Measurements from ENCODE around the gene CPLX1.

Gene CPLX1

DNA sequence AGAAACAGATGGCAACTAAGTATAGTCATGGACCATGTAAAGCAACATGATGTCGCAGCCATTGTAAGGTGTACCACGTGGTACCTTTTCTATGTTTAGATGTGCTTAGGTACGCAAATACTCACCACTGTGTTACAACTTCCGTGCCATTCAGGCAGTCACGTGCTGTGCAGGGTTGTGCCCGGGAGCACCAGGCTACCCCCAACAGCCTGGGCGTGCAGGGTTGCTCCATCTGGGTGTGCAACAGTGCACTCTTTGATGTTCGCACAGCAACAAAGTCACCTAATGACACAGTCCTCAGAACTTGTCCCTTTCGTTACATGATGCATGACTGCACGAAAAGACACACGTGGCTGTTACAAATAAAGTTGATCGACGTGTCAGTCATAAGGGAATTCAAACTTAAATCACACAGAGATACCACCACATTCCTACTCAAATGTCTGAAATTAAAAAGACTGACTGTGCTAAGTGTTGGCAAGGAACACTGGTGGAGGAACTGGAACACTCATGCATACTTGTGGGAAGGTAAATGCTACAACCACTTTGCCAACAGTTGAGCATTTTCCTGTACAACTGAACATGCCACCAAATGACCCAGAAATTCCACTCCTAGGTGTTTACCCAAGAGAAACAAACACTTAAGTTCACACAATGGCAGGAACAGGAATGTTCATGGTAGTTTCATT, 24.3 kb downstream of the CPLX1 start:
- DNase-seq (ENCODE audit: low read depth) = no peak
- H3K4me3 ChIP-seq (ENCODE audit: low read depth, low read length) = no peak overlapping the region

DNA sequence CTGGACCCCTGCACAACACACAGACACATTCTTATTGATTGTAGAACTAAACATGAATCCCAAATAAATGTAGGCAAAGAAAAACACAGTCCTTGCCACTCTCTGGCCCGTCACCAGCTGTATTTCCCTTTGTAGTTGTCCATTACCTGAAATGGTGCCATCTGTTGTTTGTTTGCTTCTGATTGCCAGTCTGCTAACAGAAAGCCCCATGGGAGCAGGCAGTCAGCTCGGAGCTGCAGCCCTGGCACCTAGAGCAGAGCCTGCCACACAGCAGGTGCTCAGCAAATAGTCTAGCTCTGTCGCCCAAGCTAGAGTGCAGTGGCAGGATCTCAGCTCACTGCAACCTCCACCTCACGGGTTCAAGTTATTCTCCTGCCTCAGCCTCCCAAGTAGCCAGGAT, 28.9 kb downstream of the CPLX1 start:
- no peak for DNase-seq (ENCODE audit: low read depth)
- H3K4me3 ChIP-seq (ENCODE audit: low read depth, low read length) = no peak overlapping the region

DNA sequence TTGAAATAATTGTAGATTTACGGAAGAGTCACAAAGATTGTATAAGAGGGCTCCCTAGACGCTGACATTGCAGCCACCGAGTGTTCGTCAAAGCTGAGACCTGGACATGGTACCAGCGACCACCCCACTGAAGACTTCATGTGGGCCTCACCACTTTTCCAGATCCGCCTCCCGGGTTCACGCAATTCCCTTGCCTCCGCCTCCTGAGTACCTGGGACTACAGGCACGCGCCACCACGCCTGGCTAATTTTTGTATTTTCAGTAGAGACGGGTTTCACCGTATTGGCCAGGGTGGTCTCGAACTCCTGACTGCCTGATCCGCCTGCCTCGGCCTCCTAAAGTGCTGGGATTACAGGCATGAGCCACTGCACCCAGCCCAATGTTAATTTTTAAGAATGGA, 29.7 kb downstream of the CPLX1 start:
- DNase-seq (ENCODE audit: low read depth) = no peak
- H3K4me3 ChIP-seq (ENCODE audit: low read depth, low read length) = no peak overlapping the region

DNA sequence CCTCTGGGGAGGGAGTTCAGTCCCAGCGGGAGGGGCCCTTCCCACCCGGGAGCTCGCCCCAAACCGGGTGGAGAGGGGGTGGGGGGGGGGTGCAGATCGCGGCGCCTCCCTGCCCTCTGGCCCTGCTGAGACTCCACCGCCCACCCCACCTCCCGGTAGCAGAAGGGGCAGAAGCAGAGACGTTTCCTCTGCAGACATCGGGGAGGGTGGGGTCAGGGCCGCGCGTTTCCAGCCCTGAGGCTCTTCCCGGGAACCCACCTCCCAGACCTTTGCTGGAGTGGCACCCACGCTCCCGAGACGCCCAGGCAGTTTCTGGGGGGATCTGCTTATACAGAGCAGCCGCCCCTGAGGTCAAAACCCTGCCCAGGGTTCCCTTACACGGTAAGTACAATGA, 30.2 kb downstream of the CPLX1 start:
- no peak for DNase-seq (ENCODE audit: low read depth)
- no peak overlapping the region for H3K4me3 ChIP-seq (ENCODE audit: low read depth, low read length)

DNA sequence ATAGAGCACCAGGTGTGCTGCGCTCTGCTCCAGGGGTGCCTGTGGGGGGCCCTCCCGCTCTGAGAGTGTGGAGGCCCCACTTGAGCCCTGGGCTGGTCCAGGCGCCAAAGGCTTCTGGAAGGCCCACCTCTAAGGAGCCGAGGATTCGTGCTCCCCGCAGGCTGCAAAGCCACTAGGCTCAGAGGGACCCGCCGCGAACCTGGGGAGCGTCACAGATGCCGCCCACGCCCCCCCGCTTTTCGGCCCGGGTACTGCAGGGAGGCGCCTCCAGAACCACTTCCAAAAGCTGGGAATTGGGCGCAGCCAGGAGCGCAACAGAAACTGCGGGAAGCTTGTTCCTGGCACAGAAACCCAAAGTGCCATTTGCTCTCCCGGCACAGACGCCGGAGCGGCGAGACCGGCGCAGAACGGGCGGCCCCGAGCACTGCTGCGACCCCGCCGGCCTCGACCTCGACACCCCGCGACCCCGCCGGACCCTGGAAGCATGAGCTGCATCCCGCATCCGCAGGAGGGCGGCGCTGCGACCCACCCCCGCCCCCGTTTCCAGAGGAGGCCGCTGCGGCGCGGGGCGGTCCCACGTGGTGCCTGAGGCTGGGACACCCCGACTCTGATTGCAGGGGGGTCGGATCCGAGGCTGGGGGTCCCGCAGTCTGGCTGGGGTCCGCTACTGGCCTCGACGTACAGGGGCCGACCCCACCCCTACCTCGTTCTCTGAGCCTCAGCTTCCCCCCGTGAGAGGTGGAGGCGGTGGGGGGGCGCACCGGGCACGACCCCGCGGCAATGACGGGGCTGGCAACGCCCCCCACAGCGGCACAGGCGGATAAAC, 30.8 kb downstream of the CPLX1 start:
- H3K4me3 ChIP-seq (ENCODE audit: low read depth, low read length) = no peak overlapping the region
- no peak for DNase-seq (ENCODE audit: low read depth)

DNA sequence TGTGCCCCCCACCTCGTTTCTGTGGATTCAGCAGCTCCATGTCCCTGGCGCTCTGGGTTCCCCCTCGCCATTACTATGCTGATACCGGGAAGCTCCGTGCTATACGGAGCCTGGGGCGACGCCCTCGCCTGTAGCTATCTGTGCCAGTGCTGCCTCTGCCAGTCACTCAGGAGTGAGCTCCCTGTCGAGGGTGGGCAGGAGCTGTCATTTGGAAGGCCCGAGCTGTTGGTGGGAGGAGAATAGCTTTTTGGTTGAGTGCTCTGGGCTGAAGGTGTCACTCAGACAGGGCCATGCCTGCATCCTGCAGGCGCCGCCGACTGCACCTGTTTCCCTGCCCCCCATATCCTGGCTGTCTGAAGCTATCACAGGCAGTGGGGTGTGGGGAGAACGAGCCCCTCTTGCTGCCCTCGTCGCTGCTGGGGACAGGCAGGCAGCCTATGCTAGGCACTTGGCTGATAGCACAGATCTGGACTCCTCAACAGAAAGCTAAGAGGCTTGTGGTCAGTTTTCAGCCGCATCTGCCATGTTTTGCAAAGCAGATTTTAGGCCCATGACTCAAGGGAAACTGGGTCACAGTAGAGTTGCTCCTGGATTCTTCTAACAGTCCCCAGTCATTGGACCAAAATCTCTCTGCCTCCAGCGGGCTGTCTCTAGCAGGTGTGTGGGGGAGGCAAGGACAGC, 31.8 kb downstream of the CPLX1 start:
- DNase-seq (ENCODE audit: low read depth) = no peak
- H3K4me3 ChIP-seq (ENCODE audit: low read depth, low read length) = no peak overlapping the region

DNA sequence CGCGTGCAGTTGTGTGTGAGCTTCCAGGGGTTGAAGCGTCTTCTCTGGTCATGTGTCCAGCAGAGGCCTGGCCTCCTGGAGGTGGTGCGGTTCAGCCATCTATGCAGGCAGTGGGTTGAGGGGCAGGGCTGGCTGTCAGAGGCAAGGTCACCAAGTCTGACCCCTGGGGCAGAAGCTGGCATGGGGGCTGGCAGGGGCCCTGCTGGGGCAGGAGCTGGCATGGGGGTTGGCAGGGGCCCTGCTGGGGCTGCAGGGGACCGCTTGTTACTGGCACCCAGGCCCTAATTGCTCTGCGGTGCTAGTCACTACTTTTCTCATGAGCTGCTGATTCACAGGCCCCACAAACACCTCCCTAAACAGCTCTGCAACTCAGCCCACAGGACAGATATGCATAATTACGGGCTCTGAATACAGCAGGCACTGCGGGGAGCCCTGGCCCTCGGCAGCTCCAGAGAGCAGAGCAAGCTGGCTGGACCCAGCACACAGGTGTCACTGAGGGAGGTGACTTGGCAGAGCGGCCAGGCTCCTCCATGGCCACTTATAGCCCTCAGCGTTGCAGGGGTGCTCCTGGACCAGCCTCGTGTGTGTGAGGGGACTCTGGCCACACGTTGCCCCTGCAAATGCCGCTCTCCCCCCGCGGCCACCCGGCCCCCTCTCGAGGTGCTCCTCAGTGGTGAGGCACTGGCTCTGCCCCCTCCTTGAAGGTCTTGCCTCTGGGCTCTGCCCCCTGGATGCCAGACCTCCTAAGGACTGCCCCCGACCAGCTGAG, 32.7 kb downstream of the CPLX1 start:
- H3K4me3 ChIP-seq (ENCODE audit: low read depth, low read length) = no peak overlapping the region
- no peak for DNase-seq (ENCODE audit: low read depth)

DNA sequence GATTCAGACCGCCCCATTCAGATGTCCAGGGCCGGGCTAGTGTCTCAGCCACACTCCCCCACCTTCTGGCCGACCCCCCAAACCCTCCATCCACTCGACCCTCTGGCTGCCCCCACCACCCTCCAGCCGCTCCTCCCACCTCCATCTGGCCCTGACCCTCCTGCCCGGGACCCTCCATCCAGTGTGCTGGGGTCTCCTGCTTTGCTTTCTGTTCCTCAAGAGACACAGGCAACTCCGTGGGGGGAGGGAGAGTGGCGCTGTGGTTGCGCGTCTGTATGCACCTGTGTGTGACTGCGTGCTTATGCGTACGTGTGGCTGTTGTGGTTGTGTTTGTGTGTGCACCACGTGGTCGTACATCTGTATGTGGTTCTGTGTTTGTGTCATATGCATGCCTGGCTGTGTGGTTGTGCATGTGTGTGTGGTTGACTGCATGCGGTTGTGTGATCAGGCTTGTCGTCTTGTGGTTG, 33.3 kb downstream of the CPLX1 start:
- no peak for DNase-seq (ENCODE audit: low read depth)
- H3K4me3 ChIP-seq (ENCODE audit: low read depth, low read length) = no peak overlapping the region

DNA sequence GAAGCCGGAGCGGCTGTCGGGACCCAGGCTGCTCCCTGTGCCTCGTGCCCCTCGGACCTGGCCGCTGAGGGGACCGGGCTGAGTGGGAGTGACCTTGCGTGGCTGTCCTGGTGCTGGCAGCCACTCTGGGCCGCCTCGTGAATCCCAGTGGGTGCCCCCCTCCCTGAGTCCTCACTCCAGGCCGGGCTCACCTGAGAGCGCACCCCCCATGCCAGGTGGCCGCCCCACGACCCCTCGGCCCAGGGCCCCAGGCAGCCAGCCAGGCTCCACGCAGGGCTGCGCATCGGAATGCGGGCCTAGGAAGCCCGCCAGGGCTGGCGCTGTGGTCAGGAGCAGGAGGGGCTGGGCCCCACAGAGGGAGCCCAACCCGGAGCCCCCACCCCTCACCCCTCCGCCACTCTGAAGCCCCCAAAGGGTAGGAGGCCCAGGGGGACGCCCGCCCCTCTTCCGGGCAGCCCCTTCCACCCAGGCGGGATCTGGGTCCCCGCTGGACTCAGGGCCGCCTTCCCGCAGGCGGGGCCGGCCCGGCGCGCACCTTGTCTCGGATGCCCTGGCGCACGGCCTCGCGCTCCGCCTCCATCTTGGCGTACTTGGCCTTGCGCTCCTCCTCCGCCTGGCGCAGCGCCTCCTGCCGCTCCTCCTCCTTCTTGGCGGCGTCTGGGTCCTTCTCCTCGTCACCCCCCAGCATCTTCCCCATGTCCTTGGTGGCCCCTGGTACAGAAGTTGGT, 33.9 kb downstream of the CPLX1 start:
- H3K4me3 ChIP-seq (ENCODE audit: low read depth, low read length) = no peak overlapping the region
- no peak for DNase-seq (ENCODE audit: low read depth)

DNA sequence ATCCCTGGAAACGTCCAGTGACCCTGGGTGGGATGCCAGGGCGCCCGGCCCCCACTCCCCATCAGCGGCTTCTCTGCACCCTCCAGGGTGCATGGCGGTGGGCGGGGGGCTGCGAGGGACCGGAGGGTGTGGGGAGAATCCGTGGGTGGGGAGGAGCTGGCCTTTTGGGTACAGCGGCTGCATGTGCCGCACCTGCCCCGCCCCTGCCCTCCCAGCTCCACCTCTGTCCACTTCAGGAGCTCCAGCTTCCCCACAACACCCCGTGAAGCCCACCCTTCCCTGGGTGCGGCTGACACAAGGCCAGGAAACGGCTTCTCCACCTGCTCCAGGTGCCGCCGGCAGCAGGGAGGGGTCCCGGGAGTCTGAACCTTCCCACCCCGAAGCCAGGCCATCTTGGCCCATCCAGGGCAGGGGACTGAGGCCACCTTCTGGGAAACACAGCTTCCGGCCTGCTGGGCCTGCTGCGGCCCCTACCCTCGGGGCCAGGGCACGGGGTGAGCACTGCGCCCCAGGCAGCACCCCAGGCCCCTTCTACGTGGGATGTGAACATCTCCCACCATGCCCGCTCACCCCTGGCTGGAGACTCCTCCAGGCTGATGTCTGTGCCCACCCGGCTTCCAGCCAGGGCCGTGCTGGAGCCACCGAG, 34.6 kb downstream of the CPLX1 start:
- DNase-seq (ENCODE audit: low read depth) = no peak
- no peak overlapping the region for H3K4me3 ChIP-seq (ENCODE audit: low read depth, low read length)

DNA sequence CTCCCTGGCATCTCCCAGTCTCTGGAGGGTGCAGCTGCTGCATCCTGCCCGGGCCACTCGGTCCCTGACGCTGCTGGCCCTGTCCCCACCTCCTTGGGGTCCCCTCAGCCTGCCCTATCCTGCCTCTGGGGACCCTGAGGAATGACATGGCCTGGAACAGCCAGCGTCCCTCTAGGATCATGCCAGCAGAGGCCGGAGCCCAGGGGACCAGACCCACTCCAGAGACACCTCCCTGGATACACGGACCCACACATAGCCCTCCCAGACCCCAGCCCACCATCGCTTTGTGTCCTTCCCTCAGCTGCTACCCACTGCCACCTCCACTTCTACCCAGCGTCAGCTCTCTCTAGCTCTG, 35.5 kb downstream of the CPLX1 start:
- H3K4me3 ChIP-seq (ENCODE audit: low read depth, low read length) = no peak overlapping the region
- DNase-seq (ENCODE audit: low read depth) = no peak

DNA sequence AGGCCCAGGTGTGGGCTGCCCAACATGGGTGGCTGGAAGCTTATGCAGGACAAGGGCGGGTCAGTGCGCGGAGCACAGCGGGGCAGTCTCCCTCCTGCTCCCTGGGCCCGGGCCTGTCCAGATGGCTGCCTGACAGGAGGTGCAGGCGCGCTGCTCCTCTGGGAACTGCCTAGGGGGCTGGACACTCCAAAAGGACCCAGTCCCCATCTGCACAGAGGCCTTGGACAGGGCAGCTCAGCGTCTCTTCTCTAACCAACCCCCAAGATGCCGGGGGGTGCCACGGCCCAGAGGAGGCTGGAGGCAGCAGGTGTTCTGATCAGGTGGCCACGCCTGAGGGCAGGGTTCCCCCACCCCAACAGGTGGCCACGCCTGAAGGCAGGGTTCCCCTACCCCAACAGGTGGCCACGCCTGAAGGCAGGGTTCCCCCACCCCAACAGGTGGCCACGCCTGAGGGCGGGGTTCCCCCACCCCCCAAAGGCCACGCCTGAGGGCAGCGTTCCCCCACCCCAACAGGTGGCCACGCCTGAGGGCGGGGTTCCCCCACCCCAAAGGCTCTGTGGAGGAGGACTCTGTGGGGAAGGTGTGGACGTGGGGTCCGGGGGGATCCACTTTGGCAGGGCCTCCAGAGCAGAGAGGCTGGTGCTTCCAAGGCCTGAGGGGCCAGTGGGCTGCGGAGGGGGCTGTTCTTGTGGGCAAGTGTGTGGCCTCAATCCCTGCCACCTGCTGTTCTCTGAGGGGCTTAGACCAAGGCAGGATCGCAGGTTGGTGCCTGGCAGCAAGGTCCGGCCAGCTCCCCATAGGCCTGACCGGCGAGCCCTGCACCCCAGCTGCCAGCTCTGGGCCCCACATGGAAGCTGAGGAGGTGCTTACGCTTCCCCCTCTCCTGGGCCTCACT, 36.1 kb downstream of the CPLX1 start:
- no peak overlapping the region for H3K4me3 ChIP-seq (ENCODE audit: low read depth, low read length)
- no peak for DNase-seq (ENCODE audit: low read depth)

DNA sequence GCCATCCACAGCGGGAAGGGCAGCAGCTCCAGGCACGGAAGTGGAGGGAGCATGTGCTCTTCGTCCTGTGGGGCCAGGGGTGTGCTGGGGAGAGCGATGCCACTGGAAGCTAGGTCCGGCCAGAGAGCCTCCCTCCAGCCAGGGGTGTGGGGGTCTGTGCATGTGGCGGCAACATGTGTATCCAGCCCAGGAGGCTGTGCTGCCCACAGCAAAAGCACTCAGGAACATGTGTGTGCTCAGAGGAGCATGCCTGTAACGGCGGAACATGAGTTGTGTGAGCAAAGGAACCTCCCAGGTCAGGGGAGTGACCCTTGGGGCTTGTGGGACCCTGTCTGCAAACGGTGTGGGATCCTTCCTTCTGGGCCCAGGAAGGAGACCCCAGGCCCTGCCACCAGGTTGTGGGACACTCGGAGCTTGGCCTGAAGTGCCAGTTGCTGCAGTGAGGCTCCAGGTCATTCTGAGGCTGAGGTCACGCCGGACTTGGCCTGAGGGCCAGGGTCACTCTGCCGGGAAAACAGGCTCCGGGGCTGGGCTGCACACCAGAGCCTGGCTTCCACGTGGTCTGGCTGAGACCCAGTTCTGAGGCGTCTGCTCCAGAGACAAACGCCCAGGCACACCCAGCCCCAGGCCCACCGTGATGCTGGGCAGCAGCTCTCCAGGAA, 37.2 kb downstream of the CPLX1 start:
- no peak overlapping the region for H3K4me3 ChIP-seq (ENCODE audit: low read depth, low read length)
- DNase-seq (ENCODE audit: low read depth) = no peak

DNA sequence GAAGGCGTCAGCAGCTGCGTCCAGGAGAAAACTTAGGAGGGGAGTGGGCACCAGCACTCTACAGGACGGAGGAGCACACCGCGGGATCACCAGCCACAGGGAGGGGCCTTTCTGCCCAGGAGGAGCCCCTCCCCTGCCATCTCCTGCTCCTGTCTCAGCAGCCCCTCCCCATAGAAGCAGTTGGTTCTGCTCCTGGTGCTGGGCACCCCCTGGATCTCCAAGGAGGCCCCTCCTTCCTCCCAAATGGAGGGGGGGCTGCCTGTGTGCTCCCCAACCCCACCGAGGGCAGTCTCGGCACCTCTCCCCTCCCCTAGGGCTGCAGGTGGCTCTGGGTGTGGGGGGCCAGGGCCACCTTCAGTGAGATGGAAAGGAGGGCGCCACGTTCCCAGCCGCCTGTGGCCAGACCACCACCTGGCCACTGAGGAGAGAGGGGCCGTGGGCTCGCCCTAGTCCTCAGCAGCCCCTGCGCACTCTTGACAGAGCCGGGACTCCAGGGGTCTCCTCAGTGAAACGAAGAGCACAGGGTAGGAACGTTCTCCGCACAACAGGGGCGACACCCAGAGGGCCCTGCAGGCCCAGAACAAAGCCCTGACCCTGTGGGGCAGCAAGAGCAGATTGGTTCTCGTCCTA, 37.8 kb downstream of the CPLX1 start:
- H3K4me3 ChIP-seq (ENCODE audit: low read depth, low read length) = no peak overlapping the region
- no peak for DNase-seq (ENCODE audit: low read depth)

DNA sequence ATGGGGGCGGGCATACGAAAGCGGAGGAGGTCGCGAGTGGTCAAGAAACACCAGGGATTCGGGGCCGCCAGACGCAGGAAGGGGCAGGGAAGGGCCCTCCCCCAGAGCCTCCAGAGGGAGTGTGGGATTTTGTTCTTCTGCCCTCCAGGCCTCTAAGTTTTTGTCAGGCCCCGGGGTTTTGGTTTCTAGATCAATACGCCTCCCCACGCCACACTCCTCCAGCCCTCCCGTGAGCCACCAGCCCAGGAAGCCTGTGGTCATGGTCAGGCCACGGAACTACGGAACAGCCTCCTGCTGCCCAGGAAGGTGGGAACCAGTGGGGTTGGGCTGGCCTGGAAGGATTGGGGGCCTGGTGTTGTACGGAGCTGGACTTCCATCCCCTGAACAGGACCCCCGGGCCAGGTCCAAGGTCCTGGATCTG, 38.4 kb downstream of the CPLX1 start:
- H3K4me3 ChIP-seq (ENCODE audit: low read depth, low read length) = no peak overlapping the region
- no peak for DNase-seq (ENCODE audit: low read depth)

DNA sequence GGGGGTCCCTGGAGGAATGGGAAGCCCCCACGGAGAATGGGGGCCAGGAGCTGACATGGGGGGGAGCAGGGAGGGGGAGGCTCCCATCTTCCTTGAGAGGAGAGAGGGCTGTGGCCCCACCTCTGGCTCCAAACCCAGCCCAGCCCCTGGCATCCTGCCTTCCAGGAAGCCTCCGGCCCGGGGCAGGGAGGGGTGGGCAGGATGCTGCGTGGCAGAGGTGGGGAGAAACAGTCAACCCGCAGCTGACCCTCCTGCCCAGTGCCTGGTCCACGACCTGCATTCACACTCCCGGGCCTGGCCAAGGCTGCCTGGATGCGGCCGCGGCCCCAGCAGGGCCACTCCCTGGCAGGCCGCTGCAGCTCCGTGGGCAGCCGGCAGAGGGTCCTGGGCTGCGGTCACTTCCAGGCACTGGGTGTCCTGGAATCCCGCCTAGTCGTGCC, 39.0 kb downstream of the CPLX1 start:
- no peak overlapping the region for H3K4me3 ChIP-seq (ENCODE audit: low read depth, low read length)
- no peak for DNase-seq (ENCODE audit: low read depth)
